ENCODE data around the gene PLCB1.

GRCh38 chr20:8633366-8633765, 501.3 kb downstream of the PLCB1 start:
- no peak for TF ChIP-seq CTCF (conservative IDR thresholded peaks at IDR 0.05; ENCODE audit: low read depth, low read length)
- no peak for TF ChIP-seq EZH2 (IDR thresholded peaks at IDR 0.05; ENCODE audit: borderline replicate concordance, low read depth, low read length, poor library complexity, severe bottlenecking)
